Adrenal gland (tissue), 12 donors: ENCODE results near the gene TTC23. TPM values are rescaled to one million over a fixed set of nuclear protein-coding genes. Genes with fewer than 3 reads are reported as not detected.
A peak's percentile ranks its signal among the peaks of the same experiment; 100 is the strongest.

Source experiments
- DNase-seq, 7 donors: peaks; one replicate each; pipeline ENCODE4 v3.0.0-alpha.2; 2019 to 2020
- H3K27ac ChIP-seq, 5 donors: fragments of 200-600 bp; sonication (generic) in 4 of 5; 1 replicate in 3 of 5; 2 replicates in 2 of 5; pipeline versions ENCODE4 v1.5.1 to v1.8.0; 2016 to 2020; ENCODE audit warnings: mild to moderate bottlenecking in 1 of 5
- H3K27me3 ChIP-seq: fragments of 200-600 bp; 2 replicates; pipeline ENCODE4 v1.8.0; 2021
- H3K36me3 ChIP-seq, 2 donors: fragments of 200-600 bp; replicated peaks in 1 of 2; 1 replicate in 1 of 2; 2 replicates in 1 of 2; pipeline versions ENCODE4 v1.5.1 to v1.8.0; 2018 to 2022
- H3K4me1 ChIP-seq, 2 donors: fragments of 200-600 bp; replicated peaks in 1 of 2; 1 replicate in 1 of 2; 2 replicates in 1 of 2; pipeline versions ENCODE4 v1.5.1 to v1.8.0; 2018 to 2021
- H3K4me3 ChIP-seq, 4 donors: fragments of 200-600 bp; sonication (generic) in 3 of 4; one replicate each; pipeline ENCODE4 v1.5.1; 2016 to 2018
- H3K9me3 ChIP-seq, 3 donors: fragments of 200-600 bp; sonication (generic) in 1 of 3; replicated peaks in 1 of 3; 1 replicate in 2 of 3; 2 replicates in 1 of 3; pipeline versions ENCODE4 v1.5.1 to v1.8.0; 2016 to 2021
- POLR2A ChIP-seq, 2 donors: fragments of 450-650 bp; IDR thresholded peaks; one replicate each; pipeline ENCODE4 v1.6.1; 2017; ENCODE audit warnings: antibody characterized with exemption in 2 of 2, mild to moderate bottlenecking in 2 of 2, moderate library complexity in 1 of 2
- WGBS, 4 donors: extraction: QIAGEN DNeasy Blood & Tissue Kit in 2 of 4; methylation state at CpG; one replicate each; pipeline versions ENCODE4 v1.1.5 to v1.1.7; 2013 to 2017; 5-methylcytosine and 5-hydroxymethylcytosine counted together
- intact Hi-C, 2 donors: fragments of 100-400 bp; cut with DNase I; formaldehyde crosslinking; loops; one replicate each; pipeline versions ENCODE4 v1.14.1 to v1.15.0; 2022 to 2023
- polyA plus RNA-seq, 3 donors: library from polyadenylated mRNA; stranded (reverse); fragments of 200-250 nt in 2 of 3; fragments of 350-450 nt in 1 of 3; fragmentation: Illumina TruSeq in 1 of 3; extraction: RNeasy Lipid Tissue Mini Kit (QIAGEN cat#74804) in 1 of 3; gene quantifications; one replicate each; pipeline ENCODE4 v1.2.3, GENCODE V29; 2013 to 2014
- total RNA-seq, 9 donors: library from RNA; depleted of rRNA in 4 of 9; stranded (reverse); fragments of >200 nt in 4 of 9; fragments of 120-200 nt in 1 of 9; fragmentation: NEBNext Ultra II Directional in 1 of 9; extraction: Animal tissue kit (Norgen Biotek cat#: 25700) in 1 of 9; gene quantifications; one replicate each; pipeline versions ENCODE4 v1.1.0 to v1.2.4, GENCODE V29; 2013 to 2023
- TF ChIP-seq, protein P1 (sequence below), 6 experiments: fragments of 450-650 bp in 4 of 6; fragments of 200-600 bp in 2 of 6; sonication (generic) in 1 of 6; IDR thresholded peaks; 1 replicate in 5 of 6; 2 replicates in 1 of 6; pipeline versions ENCODE4 v1.5.1 to v1.8.0; 2016 to 2021; ENCODE audit warnings: antibody characterized with exemption in 6 of 6, mild to moderate bottlenecking in 2 of 6, moderate library complexity in 1 of 6
- donor health status: healthy with polysubstance abuse.
- donor health status: Bipolar disorder and iron deficiency.
- donor health status: DM: yes; HTN: yes; CAD: no.
- donor health status: DM: no; HTN: no; CAD: no.
- donor health status: DM: no; HTN: no; CAD: no.
- donor health status: DM: yes; HTN: yes; CAD: no.

Gene TTC23
- total and polyA plus RNA-seq, 12 donors = 10.9 to 42.0 (median 22.6) TPM

DNA sequence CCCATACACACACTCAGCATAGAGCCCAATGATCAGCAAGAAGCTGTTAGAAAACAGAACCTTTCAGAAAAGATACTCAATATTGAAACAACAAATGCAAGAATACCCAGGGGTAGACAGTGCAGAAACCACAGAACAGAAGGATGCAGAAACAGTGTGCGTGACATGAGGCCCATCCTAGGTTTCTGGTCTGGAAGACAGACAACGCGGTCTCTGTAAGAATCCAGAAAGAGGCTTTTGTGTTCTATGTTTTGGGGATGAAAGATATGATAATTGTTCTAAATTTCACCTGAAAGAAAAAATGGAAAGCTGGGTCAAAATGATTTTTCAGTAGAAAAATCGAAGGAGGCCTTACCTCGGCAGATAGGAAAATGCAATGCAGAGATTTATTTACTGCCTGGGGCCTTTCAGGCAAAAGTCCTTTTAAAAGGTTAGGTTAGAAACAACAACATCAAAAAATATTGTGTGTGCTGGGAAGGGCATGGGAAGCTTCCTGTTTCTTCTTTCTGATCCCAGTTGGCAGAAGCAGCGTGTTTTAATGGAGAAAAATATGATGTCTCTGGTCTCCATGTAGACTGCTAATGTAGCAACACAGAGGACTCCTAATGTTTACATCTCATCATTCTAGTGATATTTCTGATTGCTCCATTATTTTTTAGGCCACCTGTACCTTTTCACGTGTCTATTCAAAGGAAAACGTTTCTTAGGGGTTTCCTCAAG, 127.5 kb downstream of the TTC23 start:
- Histone ChIP-seq H3K9me3 (no peaks in the 10 kb centered on the region), H3K27me3 (no peaks in the 10 kb centered on the region), H3K36me3 (peaks cover 0 to 8% of the 10 kb centered on the region in 2 donors), H3K27ac (peak overlapping the region in 2 of 5 donors; percentile 93 to 98), H3K4me1 (peaks cover 19 to 31% of the 10 kb centered on the region in 2 donors), H3K4me3 (no peak overlapping the region)
- DNase-seq = peak in 1 of 7 donors; percentile 29
- WGBS, 4 donors = 75 to 85% (median 82%) methylated on average over 8 of the region's 8 CpGs
- TF ChIP-seq, protein P1, sequence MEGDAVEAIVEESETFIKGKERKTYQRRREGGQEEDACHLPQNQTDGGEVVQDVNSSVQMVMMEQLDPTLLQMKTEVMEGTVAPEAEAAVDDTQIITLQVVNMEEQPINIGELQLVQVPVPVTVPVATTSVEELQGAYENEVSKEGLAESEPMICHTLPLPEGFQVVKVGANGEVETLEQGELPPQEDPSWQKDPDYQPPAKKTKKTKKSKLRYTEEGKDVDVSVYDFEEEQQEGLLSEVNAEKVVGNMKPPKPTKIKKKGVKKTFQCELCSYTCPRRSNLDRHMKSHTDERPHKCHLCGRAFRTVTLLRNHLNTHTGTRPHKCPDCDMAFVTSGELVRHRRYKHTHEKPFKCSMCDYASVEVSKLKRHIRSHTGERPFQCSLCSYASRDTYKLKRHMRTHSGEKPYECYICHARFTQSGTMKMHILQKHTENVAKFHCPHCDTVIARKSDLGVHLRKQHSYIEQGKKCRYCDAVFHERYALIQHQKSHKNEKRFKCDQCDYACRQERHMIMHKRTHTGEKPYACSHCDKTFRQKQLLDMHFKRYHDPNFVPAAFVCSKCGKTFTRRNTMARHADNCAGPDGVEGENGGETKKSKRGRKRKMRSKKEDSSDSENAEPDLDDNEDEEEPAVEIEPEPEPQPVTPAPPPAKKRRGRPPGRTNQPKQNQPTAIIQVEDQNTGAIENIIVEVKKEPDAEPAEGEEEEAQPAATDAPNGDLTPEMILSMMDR (IDR thresholded peaks at IDR 0.05) = no peak
- no peak for TF ChIP-seq POLR2A (IDR thresholded peaks at IDR 0.05)
- intact Hi-C loops = no loop called here

DNA sequence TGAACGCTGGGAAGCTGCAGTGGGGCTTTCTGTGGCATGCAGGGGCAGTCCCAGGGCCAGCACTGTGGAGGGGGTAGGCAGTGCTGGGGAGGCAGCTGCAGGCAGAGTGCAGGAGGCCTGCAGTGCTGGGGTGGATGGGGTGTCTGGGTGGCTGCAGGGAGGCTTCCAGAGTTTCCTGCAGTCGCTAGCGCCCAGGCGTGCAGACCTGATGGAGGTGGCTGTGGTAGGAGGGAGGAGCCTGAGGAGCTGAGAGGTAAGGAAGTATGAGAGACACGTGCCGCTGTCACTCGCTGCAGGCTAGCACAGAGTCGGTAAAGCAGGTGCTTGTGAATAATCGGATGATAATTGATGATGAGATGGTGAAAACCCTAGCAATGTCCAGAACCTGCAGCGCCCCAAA, 128.2 kb downstream of the TTC23 start:
- H3K4me1 ChIP-seq = peaks cover 19 to 31% of the 10 kb centered on the region in 2 donors
- TF ChIP-seq POLR2A (IDR thresholded peaks at IDR 0.05) = no peak
- TF ChIP-seq, protein P1 (IDR thresholded peaks at IDR 0.05) = no peak
- peaks cover 0 to 8% of the 10 kb centered on the region in 2 donors for H3K36me3 ChIP-seq
- no peaks in the 10 kb centered on the region for H3K9me3 ChIP-seq
- no peaks in the 10 kb centered on the region for H3K27me3 ChIP-seq
- intact Hi-C loops = no loop called here
- WGBS, 4 donors = 78 to 93% (median 87%) methylated on average over 9 to 10 of the region's 10 CpGs
- DNase-seq = peak in 3 of 7 donors; percentile 10 to 49 (median 10)
- no peak overlapping the region for H3K4me3 ChIP-seq
- no peak overlapping the region for H3K27ac ChIP-seq

DNA sequence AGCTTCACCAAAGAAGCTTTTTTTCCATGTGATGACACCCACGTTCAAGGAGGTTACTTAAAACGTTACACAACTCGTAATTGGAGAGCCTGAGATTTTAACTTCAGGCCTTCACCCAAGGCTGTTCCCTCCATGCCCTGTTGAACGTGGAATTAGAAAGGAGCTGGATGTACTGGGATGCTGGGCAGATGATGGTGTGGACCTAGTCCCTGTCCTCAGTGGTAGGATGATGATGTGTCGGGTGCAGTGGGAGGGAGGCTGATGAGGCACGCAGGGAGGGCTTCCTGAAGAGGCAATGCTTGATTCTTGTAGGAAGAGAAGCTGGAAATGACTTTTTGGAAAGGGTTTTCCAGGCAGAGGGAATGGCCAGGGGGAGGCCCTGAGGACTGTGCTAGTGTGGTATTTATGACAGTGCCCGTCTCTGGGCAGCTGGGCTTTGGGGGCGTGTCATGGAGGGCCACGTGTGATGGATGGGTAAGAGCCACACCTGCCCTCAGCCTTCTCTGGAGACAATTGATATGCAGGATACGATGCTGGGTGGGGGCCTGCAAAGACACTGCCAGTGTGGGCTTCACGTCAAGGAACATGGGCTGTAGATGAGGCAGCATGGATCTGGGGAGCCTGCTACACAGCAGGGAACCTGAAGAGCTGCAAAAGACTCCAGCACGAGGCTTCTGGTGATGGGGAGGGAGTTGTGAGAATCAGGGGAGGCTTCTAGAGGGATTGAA, 129.2 kb downstream of the TTC23 start:
- peak in 3 of 7 donors; percentile 10 to 35 (median 10) for DNase-seq
- Histone ChIP-seq H3K9me3 (no peaks in the 10 kb centered on the region), H3K4me1 (peaks cover 19 to 31% of the 10 kb centered on the region in 2 donors), H3K36me3 (peaks cover 0 to 8% of the 10 kb centered on the region in 2 donors), H3K27me3 (no peaks in the 10 kb centered on the region), H3K4me3 (no peak overlapping the region), H3K27ac (peak overlapping the region in 1 of 5 donors; percentile 8)
- intact Hi-C loops = no loop called here
- no peak for TF ChIP-seq POLR2A (IDR thresholded peaks at IDR 0.05)
- TF ChIP-seq, protein P1 (IDR thresholded peaks at IDR 0.05) = no peak
- WGBS, 4 donors = 87 to 91% (median 90%) methylated on average over 12 of the region's 12 CpGs

DNA sequence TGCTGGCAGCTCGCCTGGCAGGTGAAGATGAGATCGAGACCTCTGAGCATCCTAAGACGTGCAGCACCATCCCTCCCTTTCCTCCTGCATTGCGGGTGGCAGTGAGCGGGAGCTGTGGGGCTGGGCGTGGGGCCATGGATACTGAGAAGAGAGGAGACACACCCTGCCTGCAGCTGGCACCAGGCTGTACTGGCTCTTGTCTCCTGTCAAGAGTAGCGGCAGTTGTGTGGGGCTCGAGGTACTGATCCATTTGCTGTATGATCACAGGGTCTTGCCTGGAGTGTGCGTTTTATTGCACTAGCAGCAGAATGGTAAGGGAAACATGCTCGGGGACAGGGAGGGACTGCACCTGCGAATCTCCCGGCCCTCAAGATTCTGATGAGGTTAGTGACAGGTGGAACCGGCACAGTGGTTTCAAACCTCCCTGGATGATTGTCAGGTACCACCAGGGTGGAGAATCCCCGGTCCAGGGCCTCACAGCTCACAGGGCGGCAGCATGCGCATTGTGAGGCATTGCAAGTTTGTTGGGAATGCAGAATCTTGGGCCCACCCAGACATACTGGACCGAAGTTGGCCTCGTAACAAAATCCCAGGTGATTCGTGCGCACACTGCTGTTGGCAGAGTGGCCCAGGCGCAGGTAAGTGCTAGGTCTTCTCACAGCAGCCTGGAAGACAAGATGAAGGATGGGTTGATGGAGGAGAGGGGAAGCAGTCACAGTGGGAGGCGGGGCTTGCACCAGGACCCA, 130.4 kb downstream of the TTC23 start:
- no peak overlapping the region for H3K4me3 ChIP-seq
- DNase-seq = peak in 1 of 7 donors; percentile 56

More for the DNA sequence above, 130.4 kb downstream of the TTC23 start:
- 93 to 97% (median 94%) methylated on average over 15 to 22 of the region's 22 CpGs for WGBS, 4 donors
- Histone ChIP-seq H3K36me3 (peaks cover 0 to 8% of the 10 kb centered on the region in 2 donors), H3K27me3 (no peaks in the 10 kb centered on the region), H3K9me3 (no peaks in the 10 kb centered on the region), H3K4me1 (peaks cover 13 to 31% of the 10 kb centered on the region in 2 donors), H3K27ac (no peak overlapping the region)
- TF ChIP-seq, protein P1 (IDR thresholded peaks at IDR 0.05) = no peak
- TF ChIP-seq POLR2A (IDR thresholded peaks at IDR 0.05) = no peak
- intact Hi-C loops = no loop called here
